Measurements from ENCODE around the gene PNPLA7.
"Not testable (repeated sequence)": the region's sequence is repeated elsewhere in the genome, so short reads cannot be mapped to it uniquely, and the experiment has no call there.

PNPLA7 gene

DNA sequence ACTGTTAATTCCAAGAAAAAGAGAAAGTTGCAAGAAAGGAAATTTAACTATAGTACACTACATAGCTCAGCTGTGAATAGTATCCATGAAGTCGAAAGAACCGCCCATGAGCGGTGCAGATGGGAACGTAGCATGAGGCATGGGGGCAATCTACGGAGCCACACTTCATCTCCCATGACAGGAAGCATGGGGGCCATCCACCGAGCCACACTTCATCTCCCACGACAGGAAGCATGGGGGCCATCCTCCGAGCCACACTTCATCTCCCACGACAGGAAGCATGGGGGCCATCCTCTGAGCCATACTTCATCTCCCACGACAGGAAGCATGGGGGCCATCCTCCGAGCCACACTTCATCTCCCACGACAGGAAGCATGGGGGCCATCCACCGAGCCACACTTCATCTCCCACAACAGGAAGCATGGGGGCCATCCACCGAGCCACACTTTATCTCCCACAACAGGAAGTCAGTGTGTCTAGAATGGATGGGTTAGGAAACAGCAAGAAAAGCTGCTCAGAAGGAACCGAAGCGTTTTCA, 13.5 kb downstream of the PNPLA7 start:
- DNase-seq: not testable (repeated sequence)

DNA sequence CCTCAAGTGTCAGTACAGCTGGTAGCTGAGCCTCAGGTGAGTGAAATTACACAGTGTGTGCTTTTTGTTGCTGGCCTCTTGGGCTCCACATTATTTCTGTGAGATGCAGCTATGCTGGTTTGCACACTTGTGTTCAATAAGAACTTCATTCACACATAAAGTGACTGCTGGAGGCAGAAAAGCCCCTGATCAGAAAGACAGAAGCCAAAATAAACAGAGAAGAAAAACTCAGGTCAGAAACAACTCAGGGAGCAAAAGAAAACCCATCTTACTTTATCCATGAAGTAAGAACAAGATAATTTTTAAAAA, 15.1 kb downstream of the PNPLA7 start:
- DNase-seq: no peak

DNA sequence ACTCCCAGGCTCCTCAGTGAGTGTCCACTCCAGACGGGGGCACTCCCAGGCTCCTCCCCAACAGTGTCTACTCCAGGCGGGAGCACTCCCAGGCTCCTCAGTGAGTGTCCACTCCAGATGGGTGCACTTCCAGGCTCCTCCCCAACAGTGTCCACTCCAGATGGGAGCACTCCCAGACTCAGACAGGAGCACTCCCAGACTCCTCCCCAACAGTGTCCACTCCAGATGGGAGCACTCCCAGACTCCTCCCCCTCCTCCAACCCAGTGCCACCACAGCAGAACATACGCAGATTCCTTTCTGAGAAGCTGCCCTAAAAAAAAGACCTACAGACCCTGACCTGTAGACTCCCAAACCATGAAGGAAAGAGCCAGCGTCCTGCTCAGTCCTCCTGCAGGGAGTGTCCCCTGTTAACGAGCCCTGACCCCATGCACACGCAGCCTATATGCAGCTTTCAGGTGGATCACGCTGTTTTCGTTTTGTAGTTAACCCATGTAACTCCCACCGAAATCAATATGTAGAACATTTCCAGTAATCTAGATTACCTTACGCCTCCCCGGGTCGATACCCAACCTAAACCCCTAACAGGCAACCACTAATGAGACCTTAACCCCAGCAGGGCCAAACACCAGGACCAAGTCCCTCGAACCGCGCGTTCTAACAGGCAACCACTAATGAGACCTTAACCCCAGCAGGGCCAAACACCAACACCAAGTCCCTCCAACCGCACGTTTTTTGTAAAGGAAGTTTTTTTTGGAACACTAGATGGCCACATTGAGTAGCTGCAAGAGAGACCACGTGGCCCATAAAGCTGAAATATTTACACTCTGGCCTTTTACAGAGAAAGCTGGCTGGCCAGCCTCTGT, 15.7 kb downstream of the PNPLA7 start:
- peak; percentile 31 for DNase-seq

DNA sequence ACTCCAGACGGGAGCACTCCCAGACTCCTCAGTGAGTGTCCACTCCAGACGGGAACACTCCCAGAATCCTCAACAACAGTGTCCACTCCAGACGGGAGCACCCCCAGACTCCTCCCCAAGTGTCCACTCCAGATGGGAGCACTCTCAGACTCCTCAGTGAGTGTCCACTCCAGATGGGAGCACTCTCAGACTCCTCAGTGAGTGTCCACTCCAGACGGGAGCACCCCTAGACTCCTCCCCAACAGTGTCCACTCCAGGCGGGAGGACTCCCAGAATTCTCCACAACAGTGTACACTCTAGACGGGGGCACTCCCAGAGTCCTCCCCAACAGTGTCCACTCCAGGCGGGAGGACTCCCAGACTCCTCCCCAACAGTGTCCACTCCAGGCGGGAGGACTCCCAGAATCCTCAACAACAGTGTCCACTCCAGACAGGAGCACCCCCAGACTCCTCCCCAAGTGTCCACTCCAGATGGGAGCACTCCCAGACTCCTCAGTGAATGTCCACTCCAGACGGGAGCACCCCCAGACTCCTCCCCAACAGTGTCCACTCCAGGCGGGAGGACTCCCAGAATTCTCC, 17.2 kb downstream of the PNPLA7 start:
- not testable (repeated sequence) for DNase-seq

DNA sequence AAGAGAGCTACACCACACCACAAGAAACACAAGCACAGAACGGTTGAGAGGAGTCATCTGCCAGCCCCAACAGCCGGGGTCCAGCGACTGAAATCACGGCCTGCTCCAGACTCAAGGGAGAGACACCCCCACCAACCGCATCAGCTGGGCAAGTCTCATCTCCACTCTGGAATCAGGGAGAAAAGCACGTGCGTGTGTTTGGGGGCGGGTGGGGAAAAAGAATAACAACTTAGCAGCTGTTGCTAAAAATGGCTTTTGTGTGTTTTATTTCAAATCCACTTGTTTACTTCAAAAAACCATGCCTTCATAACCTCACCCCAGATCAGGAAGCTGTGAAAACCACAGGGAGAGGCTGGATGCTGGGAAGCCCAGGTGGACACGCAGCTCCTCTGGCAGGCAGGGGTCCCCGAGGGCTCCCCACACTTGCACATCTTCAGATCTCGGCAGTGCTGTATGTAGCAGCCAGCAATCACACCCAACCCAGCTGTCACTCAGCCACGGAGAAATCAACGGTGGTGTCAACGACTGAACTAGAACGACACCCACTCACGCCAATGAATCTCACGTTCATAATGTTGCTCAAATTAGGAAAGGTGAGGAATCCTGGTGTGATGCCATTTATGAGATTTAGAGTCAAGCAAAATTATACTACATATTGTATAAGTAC, 19.0 kb downstream of the PNPLA7 start:
- DNase-seq: no peak

DNA sequence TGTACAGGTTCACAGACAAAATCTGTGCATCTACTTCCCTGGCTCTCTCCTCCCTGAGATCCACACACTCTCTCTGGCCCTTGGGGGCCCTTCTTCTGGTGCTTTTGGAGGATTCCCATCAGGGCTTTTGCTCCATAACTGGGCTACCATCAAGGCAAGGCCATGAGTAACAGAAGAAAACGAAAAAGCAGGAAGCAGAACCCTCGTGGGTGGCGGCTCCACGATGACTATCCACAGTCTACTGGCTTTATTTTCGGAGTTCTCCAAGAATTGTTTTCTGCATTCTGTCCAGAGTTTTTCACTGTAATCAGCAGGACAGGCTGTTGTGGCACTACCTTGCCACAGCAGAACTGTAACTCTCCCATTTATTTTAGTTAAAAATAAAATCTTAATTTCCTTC, 19.9 kb downstream of the PNPLA7 start:
- no peak for DNase-seq

DNA sequence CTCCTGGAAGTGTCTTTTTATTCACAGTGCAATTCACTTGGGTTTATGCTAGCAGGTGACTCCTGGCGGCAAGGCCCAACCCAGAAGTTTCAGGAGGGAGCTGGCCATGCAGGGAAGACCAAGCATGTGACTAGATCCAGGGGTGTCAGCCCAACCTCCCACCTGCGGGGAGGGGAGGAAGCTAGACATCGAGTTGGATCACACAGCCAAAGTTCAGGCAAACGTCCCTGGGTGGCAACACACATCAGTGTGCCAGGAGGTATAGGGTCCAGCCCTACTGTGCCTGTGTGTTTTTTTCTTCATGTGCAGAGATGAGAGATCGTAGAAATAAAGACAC, 25.3 kb downstream of the PNPLA7 start:
- DNase-seq: no peak

DNA sequence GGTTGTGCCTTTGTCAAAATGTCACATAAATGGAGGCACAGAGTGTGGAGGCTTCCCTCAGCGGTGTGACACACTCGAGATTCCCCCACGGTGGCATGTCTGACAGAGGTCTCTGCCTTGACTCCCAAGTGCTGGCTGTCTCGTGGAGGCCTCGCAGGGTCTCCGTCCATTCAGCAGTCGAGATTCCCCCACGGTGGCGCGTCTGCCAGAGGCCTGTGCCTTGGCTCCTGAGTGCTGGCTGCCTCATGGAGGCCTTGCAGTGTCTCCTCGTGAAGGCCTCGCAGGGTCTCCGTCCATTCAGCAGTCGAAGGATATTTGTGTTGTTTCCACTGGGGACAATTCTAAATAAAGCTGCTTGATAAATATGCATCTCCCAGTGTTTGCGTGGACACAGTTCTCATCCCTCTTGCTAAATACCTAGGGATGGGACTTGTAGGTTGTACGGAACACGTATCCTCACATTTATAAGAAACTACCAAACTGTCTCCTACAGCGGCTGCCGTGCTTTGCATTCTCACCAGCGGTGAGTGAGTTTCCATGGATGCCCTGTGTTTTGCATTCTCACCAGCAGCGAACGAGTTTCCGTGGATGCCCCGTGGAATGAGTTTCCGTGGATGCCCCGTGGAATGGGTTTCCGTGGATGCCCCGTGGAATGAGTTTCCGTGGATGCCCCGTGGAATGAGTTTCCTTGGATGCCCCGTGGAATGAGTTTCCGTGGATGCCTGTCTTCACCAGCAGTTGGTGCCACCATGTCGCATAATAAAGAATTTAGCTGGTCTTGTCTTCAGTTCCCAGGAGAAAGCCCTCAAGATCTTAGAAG, 25.8 kb downstream of the PNPLA7 start:
- DNase-seq: no peak

DNA sequence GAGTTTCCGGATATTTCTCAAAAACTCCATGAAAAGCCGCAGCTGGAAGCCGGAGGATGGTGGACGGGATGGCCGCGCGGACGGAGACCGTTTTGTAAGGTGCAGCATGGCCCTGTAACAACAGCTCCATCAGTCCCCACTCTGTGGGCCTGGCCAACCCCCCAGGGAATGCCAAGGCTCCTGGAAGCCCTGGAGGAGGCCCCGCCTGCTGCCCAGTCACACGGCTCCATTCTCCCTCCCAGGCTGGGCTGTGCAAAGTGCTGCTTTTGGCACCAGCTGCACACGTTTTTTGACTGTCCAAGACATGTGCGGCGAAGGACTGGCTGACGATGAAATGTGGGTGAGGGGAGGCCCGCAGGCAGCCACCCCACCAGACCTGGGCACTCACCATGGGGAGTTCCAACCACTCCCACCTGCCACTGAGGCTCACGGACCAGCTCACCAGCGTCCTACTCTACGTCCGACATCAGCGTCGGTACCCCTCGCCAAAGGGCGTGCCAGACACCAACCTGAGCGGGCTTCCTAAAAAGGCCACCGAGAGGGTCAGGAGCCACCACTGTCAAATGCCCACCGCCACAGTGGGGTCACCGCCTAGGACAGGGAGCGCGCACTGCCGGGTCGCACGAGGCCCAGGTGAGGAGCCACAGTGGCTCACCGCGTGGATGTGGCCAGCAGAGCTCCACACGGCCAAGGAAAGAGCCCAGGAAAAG, 27.3 kb downstream of the PNPLA7 start:
- DNase-seq: no peak

DNA sequence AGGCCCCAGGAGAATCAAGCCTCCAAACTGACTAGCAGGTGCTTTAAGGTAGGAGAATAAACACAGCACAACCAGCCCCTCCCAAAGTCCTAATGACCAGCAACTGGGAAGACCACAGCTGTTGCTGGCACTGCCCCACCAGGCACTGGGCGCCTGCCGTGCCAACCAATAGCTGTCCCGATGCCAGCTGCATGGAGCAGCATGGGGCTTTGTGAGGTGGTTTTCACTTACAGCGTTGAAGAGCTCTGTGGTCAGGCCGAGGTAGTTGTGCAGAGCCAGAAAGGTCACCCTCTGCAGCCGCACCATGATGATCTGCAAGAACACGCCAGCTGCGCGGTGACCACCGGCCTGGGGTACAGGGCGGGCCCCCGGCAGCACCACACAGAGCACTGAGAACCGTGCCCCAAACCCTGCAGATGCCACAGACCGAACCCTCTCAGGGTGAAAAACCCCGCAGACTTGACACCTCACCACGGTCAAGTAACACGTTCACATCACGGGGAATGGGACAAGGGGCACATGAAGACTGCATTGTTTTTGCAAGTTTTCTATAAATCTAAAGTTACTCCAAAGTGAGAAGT, 28.7 kb downstream of the PNPLA7 start:
- no peak for DNase-seq

DNA sequence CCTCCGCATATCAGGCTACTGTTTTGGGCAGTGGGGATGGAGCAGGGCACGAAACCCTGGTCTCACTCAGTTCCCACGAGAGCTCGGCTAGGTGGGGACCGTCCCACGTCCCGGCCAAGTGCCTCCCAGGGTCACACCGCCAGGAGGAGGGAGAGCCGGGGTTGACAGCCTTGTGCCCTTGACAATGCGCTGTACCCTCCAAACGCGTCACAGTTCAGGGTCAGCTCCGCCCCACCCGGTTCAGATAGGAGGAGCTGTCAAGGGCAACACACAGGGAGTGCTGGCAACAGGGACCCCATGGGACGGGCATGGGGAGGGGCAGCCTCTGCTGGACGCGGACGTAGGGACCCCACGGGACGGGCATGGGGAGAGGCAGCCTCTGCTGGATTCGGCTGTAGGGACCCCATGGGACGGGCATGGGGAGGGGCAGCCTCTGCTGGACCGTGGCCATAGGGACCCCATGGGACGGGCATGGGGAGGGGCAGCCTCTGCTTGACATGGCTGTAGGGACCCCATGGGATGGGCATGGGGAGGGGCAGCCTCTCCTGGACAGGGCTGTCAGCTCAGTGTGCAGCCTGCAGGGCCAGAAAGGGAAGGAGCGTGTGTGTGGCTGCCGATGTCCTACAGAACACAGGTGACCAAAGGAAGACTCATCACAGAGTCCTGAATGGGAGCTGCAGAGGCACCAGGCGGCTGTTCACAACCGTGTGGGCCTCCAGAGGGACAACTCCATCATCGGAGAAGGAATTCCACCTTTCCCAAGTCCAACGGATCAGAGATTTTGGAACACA, 29.4 kb downstream of the PNPLA7 start:
- DNase-seq: no peak

DNA sequence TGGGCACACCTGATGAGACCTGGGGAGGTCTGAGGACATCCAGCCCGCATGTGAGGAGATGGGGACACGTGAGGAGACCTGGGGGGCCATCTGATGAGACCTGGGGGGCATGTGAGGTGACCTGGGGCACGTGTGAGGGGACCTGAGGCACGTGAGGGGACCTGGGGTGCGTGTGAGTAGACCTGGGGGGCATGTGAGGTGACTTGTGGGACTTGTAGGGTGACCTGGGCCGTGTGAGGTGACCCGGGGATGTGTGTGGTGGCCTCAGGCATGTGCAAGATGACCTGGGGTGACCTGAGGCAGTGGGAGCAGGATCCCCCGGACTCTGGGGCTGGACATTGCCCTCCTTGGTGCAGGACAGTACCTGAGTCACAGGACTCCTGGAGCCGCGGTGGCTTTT, 30.6 kb downstream of the PNPLA7 start:
- DNase-seq: no peak

DNA sequence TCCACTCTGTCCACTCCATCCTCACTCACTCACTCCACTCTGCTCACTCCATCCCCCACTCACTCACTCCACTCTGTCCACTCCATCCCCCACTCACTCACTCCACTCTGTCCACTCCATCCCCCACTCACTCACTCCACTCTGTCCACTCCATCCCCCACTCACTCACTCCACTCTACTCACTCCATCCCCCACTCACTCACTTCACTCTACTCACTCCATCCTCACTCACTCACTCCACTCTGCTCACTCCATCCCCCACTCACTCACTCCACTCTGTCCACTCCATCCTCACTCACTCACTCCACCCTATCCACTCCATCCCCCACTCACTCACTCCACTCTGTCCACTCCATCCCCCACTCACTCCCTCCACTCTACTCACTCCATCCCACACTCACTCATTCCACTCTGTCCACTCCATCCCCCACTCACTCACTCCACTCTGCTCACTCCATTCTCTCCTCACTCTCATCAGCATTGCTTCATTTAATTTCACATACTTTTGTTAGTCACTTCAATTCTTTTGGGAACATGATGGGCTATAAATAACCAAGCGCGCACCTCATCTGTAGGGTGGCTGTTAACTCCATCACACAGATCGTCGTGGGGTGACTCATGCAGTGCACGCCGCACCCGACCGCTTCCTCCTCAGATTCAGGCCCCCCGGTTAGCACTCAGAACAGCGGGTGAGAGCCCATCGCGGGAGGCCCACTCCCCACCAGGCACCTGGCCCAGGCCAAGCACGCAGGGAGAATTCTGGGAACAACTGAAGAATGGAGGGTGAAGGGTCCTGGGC, 31.3 kb downstream of the PNPLA7 start:
- DNase-seq: not testable (repeated sequence)

DNA sequence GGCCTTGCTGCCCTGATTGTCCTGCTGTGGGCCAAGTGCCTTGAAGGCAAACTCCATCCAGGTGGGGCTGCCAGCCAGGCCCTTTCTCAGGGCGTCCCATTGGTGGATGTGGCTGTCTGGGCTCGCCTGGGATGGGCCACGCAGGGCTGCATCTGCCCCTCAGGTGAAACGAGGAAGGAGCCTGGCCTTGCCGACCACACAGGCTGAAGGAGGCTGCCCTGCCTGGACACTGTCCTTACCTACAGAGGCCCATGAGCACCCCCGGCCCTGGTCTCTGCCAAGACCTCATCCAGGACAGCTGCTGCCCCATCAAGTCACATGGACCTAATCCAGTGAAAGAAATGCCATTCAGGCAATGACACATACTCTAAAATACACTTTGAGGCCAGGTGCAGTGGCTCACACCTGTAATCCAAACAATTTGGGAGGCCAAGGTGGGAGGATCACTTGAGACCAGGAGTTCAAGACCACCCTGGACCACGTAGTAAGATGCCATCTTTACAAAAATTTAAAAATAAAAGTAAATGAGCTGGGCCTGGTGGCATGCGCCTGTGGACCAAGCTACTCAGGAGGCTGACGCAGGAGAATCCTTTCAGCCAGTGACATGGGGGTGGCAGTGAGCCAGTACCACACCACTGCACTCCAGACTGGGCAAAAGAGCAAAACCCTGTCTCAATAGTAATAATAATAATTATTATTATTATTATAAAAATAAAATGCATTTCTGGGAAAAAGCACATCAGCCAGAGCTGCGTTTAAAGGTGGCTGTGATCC, 33.9 kb downstream of the PNPLA7 start:
- DNase-seq: no peak

DNA sequence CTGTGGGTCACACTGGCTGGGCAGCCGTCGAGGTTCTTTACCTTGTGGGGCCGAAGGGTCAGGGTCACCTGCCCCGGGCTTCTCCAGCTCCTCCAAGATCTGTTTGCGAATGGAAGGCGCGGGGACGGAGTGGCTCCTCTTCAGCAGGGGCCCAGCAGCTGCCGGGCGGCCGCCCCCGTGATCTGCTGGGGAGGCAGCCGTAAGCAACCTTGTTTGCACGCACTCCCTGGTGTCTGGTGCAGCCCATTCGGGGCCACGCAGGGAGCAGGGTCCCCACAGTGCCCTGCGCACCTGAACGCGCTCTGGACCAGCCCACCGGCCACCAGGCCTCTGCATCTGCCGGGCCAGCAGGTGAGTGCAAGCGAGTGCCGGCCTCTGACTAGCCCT, 34.9 kb downstream of the PNPLA7 start:
- DNase-seq: no peak

DNA sequence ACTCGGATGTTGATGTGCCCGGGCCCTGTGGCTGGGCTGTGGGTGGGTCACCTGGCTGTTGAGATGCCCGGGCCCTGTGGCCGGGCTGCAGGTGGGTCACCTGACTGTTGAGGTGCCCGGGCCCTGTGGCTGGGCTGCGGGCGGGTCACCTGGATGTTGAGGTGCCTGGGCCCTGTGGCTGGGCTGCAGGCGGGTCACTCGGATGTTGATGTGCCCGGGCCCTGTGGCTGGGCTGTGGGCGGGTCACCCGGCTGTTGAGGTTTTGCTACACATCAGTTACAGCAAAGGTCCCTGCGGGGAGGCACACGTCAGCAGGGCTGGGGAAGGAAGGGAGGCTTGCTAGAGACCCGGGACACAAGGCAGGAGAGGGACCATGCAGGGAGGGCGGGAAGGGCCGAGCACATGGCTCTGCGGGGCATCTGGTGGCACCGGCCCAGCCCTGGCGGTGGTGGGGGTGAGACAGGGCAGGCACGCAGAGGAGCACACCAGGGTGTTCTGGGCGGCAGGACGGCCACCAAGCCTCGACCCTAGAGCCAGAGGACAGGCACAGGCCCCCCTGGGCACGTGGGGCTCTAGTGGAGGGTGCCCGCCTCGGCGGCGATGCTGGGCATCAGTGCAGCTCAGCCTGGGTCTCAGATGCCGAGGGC, 35.4 kb downstream of the PNPLA7 start:
- no peak for DNase-seq

DNA sequence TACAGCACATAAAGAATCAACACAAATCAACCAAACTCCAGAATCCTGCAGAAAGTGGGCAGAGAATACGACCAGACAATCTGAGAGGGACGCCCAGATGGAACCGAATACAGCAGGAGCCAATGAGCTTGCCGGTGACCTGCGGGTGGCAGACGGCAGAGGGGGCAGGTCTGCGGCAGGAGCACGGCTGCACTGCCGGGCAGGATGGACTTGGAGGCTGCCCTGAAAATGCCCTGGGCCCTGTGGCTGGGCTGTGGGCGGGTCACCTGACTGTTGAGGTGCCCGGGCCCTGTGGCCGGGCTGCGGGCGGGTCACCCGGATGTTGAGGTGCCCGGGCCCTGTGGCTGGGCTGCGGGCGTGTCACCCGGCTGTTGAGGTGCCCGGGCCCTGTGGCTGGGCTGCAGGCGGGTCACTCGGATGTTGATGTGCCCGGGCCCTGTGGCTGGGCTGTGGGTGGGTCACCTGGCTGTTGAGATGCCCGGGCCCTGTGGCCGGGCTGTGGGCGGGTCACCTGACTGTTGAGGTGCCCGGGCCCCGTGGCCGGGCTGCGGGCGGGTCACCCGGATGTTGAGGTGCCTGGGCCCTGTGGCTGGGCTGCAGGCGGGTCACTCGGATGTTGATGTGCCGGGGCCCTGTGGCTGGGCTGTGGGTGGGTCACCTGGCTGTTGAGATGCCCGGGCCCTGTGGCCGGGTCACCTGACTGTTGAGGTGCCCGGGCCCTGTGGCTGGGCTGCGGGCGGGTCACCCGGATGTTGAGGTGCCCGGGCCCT, 36.2 kb downstream of the PNPLA7 start:
- not testable (repeated sequence) for DNase-seq

DNA sequence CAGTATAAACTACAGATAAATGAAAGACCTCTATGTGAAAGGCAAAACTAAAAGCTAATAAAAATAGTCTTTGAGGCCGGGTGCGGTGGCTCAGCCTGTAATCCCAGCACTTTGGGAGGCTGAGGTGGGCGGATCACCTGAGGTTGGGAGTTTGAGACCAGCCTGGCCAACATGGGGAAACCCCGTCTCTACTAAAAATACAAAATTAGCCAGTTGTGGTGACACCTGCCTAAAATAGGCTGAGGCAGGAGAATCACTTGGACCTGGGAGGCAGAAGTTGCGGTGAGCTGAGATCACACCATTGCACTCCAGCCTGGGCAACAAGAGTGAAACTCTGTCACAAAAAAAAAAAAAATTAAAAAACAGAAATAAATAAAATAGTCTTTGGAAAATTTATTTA, 37.1 kb downstream of the PNPLA7 start:
- DNase-seq: not testable (repeated sequence)

Measured in CD4-positive, alpha-beta T cell treated with Interleukin-4 for 4 hours (primary cell).